DOHH2 (cell line): Measurements from ENCODE around the gene P2RY11.
A peak's percentile ranks its signal among the peaks of the same experiment; 100 is the strongest.

Experiments used
- H3F3A ChIP-seq: fragments of 200-600 bp; sonication (generic), shearing (Covaris generic); 2 replicates; pipeline ENCODE4 v1.6.0; 2016; ENCODE audit warnings: antibody characterized with exemption, mild to moderate bottlenecking; ENCODE audit not compliant: control insufficient read depth, insufficient read depth
- H3K27ac ChIP-seq: fragments of 200-600 bp; sonication (generic); 2 replicates; pipeline ENCODE4 v1.5.1; 2014; ENCODE audit warnings: low read depth, mild to moderate bottlenecking, low read length, moderate library complexity
- H3K27me3 ChIP-seq: fragments of 200-600 bp; sonication (generic); 2 replicates; pipeline ENCODE4 v1.6.1; 2014; ENCODE audit warnings: mild to moderate bottlenecking, low read length, mixed read lengths; ENCODE audit not compliant: control insufficient read depth
- H3K36me3 ChIP-seq: fragments of 200-600 bp; sonication (generic); 2 replicates; pipeline ENCODE4 v1.6.1; 2014; ENCODE audit warnings: mild to moderate bottlenecking, low read length, moderate library complexity, mixed read lengths; ENCODE audit not compliant: control insufficient read depth
- H3K4me1 ChIP-seq: fragments of 200-600 bp; sonication (generic); 2 replicates; pipeline ENCODE4 v1.6.1; 2014; ENCODE audit warnings: mild to moderate bottlenecking, low read length, mixed read lengths; ENCODE audit not compliant: control insufficient read depth
- H3K4me2 ChIP-seq: fragments of 200-600 bp; sonication (generic); 2 replicates; pipeline ENCODE4 v1.6.0; 2014; ENCODE audit warnings: mild to moderate bottlenecking, low read length, moderate library complexity
- H3K4me3 ChIP-seq: fragments of 200-600 bp; sonication (generic); 2 replicates; pipeline ENCODE4 v1.5.1; 2014; ENCODE audit warnings: mild to moderate bottlenecking, low read length, mixed read lengths
- H3K79me2 ChIP-seq: fragments of 200-600 bp; sonication (generic); 2 replicates; pipeline ENCODE4 v1.6.1; 2014; ENCODE audit warnings: mild to moderate bottlenecking, low read length, mixed read lengths; ENCODE audit not compliant: control insufficient read depth
- H3K9me2 ChIP-seq: fragments of 200-600 bp; sonication (generic); replicated peaks from 2 replicates; pipeline ENCODE4 v1.6.1; 2014; ENCODE audit warnings: mild to moderate bottlenecking, low read length, mixed read lengths; ENCODE audit not compliant: control insufficient read depth
- H3K9me3 ChIP-seq: fragments of 200-600 bp; sonication (generic); 2 replicates; pipeline ENCODE4 v1.6.1; 2014; ENCODE audit warnings: antibody characterized with exemption, low read length, mixed read lengths; ENCODE audit not compliant: control insufficient read depth, insufficient read depth
- H4K20me1 ChIP-seq: fragments of 200-600 bp; sonication (generic); 2 replicates; pipeline ENCODE4 v1.6.0; 2014; ENCODE audit warnings: low read depth, mild to moderate bottlenecking, antibody characterized with exemption, low read length, moderate library complexity; ENCODE audit not compliant: control insufficient read depth, insufficient read depth
- EZH2phosphoT487 ChIP-seq: fragments of 200-600 bp; sonication (generic); IDR thresholded peaks from 2 replicates; pipeline ENCODE4 v1.6.1; 2017; ENCODE audit warnings: borderline replicate concordance, mild to moderate bottlenecking, antibody characterized with exemption, low read length, moderate library complexity, mixed read lengths
- TF ChIP-seq, protein P1 (sequence below): fragments of 200-600 bp; sonication (generic); IDR thresholded peaks from one replicate; pipeline ENCODE4 v1.5.1; 2014; ENCODE audit warnings: antibody characterized with exemption, mild to moderate bottlenecking, low read depth, low read length; ENCODE audit not compliant: poor library complexity, severe bottlenecking

The P2RY11 gene

DNA sequence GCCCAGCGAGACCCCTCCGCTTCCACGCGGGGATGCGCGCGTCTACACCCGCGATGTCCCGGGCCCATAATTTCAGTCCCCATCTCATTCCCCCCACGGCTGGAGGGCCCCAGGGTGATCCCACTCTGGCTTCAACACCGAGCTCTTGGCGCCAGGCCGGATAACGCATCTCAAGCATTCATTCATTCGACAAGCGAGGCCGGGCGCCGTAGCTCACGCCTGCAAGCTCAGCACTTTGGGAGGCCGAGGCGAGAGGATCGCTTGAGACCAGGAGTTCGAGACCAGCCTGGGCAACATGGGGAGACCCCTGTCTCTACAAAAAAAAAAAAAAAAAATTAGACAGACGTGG is 14.9 kb upstream of the P2RY11 start:
- Histone ChIP-seq H3K9me3 (no peaks in the 10 kb centered on the region), H3K36me3 (peaks cover 15% of the 10 kb centered on the region), H3K27ac (peak overlapping the region; percentile 43), H3K4me1 (peaks cover 63% of the 10 kb centered on the region), H3K4me3 (peak overlapping the region; percentile 75), H3K27me3 (no peaks in the 10 kb centered on the region), H3K79me2 (peaks cover 4% of the 10 kb centered on the region), H3K4me2 (peak overlapping the region; percentile 94), H3F3A (peaks cover 16% of the 10 kb centered on the region), H4K20me1 (no peaks in the 10 kb centered on the region), H3K9me2 (no peaks in the 10 kb centered on the region)
- TF ChIP-seq, protein P1, sequence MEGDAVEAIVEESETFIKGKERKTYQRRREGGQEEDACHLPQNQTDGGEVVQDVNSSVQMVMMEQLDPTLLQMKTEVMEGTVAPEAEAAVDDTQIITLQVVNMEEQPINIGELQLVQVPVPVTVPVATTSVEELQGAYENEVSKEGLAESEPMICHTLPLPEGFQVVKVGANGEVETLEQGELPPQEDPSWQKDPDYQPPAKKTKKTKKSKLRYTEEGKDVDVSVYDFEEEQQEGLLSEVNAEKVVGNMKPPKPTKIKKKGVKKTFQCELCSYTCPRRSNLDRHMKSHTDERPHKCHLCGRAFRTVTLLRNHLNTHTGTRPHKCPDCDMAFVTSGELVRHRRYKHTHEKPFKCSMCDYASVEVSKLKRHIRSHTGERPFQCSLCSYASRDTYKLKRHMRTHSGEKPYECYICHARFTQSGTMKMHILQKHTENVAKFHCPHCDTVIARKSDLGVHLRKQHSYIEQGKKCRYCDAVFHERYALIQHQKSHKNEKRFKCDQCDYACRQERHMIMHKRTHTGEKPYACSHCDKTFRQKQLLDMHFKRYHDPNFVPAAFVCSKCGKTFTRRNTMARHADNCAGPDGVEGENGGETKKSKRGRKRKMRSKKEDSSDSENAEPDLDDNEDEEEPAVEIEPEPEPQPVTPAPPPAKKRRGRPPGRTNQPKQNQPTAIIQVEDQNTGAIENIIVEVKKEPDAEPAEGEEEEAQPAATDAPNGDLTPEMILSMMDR = no peak
- TF ChIP-seq EZH2phosphoT487 = no peak

DNA sequence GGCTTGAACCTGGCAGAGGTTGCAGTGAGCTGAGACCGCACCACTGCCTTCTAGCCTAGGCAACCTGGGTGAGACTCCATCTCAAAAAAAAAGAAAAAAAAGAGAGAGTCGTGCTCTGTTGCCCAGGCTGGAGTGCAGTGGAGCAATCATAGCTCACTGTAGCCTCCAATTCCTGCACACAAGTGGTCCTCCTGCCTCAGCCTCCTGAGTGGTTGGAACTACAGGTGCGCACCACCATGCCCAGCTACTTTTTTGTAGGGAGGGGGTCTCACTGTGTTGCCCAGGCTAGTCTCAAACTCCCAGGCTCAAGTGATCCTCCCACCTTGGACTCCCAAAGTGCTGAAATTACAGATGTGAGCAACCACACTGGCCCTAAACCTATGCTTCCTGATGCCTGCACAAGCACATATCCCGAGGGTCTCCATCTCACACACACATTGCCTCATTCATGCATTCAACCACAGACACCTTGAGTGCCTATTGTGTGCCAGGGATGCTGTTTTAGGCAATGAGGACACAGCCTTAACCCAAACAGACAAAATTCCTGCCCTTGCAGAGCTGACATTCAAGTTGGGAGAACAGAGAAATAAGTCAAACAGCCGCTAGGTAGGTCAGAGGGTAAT is 11.2 kb upstream of the P2RY11 start:
- peak overlapping the region; percentile 83 for H3K4me2 ChIP-seq
- no peaks in the 10 kb centered on the region for H3K9me3 ChIP-seq
- no peaks in the 10 kb centered on the region for H4K20me1 ChIP-seq
- H3K27ac ChIP-seq = peak overlapping the region; percentile 96
- no peaks in the 10 kb centered on the region for H3K9me2 ChIP-seq
- peaks cover 42% of the 10 kb centered on the region for H3F3A ChIP-seq
- peaks cover 9% of the 10 kb centered on the region for H3K79me2 ChIP-seq
- peak overlapping the region; percentile 75 for H3K4me3 ChIP-seq
- no peaks in the 10 kb centered on the region for H3K27me3 ChIP-seq
- TF ChIP-seq, protein P1 = no peak
- no peak for TF ChIP-seq EZH2phosphoT487
- peaks cover 83% of the 10 kb centered on the region for H3K4me1 ChIP-seq
- no peaks in the 10 kb centered on the region; the same call in 1 of the 2 replicates for H3K36me3 ChIP-seq

DNA sequence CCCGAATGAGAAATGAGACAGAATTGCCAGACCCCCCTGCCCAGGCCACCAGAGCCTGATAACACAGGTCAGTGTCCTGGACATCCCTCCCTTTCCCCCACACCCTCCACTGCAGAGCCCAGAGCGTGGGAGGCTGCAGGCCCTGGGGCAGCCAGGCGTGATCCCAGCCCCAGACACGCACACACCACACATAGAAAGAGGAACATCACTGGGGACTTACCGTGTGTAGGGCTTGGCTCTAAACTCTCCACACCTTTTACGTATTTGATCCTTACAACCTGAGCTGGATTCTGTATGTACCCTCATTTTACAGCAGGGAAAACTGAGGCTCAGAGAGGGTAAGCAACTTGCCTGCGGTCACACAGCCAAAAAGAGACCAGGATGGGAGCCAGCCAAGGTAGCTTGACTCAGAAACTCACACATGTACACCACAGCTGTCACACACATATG is 8.7 kb upstream of the P2RY11 start:
- H3K9me3 ChIP-seq = no peaks in the 10 kb centered on the region
- TF ChIP-seq, protein P1 = no peak
- TF ChIP-seq EZH2phosphoT487 = no peak
- H3K4me1 ChIP-seq = peaks cover 79% of the 10 kb centered on the region
- H3K36me3 ChIP-seq = peaks cover 13% of the 10 kb centered on the region
- peaks cover 26% of the 10 kb centered on the region for H3K79me2 ChIP-seq
- peak overlapping the region; percentile 96 for H3K27ac ChIP-seq
- peak overlapping the region; percentile 83 for H3K4me2 ChIP-seq
- H4K20me1 ChIP-seq = no peaks in the 10 kb centered on the region
- peaks cover 59% of the 10 kb centered on the region for H3F3A ChIP-seq
- H3K9me2 ChIP-seq = no peaks in the 10 kb centered on the region
- H3K27me3 ChIP-seq = no peaks in the 10 kb centered on the region
- H3K4me3 ChIP-seq = peak overlapping the region; percentile 75
